Measurements from ENCODE around the gene WDR31.
"Not testable (repeated sequence)": the region's sequence is repeated elsewhere in the genome, so short reads cannot be mapped to it uniquely, and the experiment has no call there.

Gene WDR31

DNA sequence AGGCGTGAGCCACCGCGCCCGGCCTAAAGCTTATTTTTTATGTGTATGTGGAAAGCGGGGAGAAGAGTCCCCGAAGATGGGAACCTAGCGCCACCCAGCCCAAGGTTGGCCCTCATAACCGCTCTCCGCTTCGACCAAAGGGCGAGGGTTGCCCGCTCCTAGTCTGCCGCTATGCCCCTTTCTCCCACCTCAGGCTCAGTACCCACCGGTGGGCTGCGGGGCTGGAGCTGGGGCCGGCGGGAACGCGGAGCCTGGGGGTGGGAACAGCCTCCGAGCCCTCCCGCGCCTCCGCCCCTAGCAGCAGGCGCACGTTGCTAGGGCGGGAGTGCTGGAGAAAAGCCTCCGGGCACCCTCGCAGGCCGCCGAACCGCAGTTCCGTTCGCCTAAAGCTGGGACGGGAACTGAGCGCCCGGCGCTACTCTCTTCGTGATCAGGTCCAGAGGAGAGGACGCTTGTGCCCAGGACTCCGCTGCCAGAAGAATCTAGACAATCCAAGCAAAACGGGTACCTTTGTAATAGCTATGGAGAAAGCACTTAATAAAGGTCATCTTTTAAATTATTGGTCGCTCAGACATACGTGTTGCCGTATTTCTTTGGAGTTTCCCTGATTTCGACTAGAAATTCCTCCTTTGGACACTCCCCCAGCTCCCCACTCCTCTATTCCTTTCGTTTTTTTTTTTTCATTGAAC, at the start of gene WDR31:
Gene WDR31, minus strand, starts transcription at position 265 of the 689 bp plus-strand sequence. CDS start 8,253 bp downstream, outside the sequence.
- peak; percentile 92 for DNase-seq (ENCODE audit: low spot score)
- in situ Hi-C loops (cut with MboI; ENCODE audit: low pct_unique_long_range_greater_than_20kb, low sequenced_read_pairs, unreplicated experiment): no loop called here
- TF ChIP-seq, protein P1, sequence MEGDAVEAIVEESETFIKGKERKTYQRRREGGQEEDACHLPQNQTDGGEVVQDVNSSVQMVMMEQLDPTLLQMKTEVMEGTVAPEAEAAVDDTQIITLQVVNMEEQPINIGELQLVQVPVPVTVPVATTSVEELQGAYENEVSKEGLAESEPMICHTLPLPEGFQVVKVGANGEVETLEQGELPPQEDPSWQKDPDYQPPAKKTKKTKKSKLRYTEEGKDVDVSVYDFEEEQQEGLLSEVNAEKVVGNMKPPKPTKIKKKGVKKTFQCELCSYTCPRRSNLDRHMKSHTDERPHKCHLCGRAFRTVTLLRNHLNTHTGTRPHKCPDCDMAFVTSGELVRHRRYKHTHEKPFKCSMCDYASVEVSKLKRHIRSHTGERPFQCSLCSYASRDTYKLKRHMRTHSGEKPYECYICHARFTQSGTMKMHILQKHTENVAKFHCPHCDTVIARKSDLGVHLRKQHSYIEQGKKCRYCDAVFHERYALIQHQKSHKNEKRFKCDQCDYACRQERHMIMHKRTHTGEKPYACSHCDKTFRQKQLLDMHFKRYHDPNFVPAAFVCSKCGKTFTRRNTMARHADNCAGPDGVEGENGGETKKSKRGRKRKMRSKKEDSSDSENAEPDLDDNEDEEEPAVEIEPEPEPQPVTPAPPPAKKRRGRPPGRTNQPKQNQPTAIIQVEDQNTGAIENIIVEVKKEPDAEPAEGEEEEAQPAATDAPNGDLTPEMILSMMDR (IDR thresholded peaks at IDR 0.05; ENCODE audit: extremely low read depth, insufficient read depth, missing control alignments): no peak

DNA sequence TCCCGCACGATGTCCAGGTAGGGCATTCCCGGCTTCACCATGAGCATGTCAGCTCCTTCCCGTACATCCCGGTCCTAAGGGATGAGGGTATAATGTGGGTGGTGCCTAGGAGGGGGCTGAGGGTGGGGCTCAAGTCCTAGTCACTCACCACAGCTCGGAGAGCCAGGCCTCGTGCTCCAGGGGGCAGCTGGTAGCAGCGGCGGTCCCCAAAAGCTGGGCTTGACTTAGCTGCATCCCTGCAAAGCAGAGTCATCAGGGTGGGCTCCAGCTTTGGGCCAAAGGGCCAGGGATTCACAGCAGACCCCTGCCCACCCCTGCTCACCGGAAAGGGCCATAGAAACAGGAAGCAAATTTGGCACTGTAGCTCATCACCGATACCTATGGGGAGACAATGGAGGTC, 49.4 kb upstream of the WDR31 start:
- TF ChIP-seq, protein P1 (IDR thresholded peaks at IDR 0.05; ENCODE audit: extremely low read depth, insufficient read depth, missing control alignments): no peak
- in situ Hi-C loops (cut with MboI; ENCODE audit: low pct_unique_long_range_greater_than_20kb, low sequenced_read_pairs, unreplicated experiment): no loop called here
- DNase-seq (ENCODE audit: low spot score): no peak

DNA sequence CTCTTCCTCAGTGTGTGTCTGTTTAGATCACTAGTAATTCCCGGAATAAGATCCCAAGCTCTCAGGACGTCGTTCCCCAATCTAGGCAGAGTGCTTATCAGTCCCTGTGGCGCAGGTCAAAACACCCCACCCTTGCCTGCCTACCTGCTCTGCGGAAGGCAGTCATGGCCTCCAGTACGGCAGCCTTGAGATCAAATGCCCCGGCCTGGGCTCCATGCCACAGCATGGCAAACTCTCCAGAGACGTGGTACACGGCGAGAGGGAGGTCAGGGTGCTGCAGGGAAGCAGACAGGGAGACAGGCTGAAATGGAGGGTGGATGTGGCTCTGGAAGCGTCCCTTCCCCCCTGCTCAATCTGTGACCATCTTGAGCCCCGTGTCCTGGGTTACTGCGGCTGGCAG, 48.8 kb upstream of the WDR31 start:
- in situ Hi-C loops (cut with MboI; ENCODE audit: low pct_unique_long_range_greater_than_20kb, low sequenced_read_pairs, unreplicated experiment): no loop called here
- no peak for DNase-seq (ENCODE audit: low spot score)
- TF ChIP-seq, protein P1 (IDR thresholded peaks at IDR 0.05; ENCODE audit: extremely low read depth, insufficient read depth, missing control alignments): no peak

DNA sequence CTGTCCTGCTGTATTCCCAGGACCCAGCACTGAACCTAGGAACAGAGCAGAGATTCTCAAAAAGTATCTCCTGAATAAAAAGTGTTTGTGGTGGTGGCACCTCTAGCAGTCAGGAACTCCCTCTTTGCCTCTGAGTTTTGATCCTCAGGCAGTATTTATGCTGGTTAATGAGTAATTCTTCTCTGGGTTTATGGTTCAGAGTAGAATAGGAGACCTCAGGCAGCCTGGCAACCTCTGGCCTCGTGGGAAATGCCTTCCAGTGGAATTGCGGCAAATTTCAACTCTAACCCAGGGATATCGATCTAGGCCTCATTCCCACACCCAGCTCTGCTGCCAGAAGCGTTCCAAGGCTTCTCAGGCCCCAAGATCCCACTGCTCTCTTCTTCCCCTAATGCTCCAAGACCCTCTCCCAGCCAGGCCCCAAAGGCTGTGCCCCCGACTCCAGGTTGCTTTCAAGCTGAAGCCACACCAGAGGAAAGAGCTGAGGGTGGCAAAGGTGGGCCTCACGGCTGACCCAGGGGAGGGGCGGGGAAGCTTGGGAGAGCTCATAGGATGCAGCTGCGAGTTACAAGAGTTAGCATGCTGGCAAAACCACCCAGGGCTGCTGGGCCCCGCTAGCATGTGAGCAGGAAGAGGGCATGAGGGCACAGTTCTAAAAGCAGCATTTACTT, 47.6 kb upstream of the WDR31 start:
- in situ Hi-C loops (cut with MboI; ENCODE audit: low pct_unique_long_range_greater_than_20kb, low sequenced_read_pairs, unreplicated experiment): no loop called here
- TF ChIP-seq, protein P1 (IDR thresholded peaks at IDR 0.05; ENCODE audit: extremely low read depth, insufficient read depth, missing control alignments): no peak
- no peak for DNase-seq (ENCODE audit: low spot score)

DNA sequence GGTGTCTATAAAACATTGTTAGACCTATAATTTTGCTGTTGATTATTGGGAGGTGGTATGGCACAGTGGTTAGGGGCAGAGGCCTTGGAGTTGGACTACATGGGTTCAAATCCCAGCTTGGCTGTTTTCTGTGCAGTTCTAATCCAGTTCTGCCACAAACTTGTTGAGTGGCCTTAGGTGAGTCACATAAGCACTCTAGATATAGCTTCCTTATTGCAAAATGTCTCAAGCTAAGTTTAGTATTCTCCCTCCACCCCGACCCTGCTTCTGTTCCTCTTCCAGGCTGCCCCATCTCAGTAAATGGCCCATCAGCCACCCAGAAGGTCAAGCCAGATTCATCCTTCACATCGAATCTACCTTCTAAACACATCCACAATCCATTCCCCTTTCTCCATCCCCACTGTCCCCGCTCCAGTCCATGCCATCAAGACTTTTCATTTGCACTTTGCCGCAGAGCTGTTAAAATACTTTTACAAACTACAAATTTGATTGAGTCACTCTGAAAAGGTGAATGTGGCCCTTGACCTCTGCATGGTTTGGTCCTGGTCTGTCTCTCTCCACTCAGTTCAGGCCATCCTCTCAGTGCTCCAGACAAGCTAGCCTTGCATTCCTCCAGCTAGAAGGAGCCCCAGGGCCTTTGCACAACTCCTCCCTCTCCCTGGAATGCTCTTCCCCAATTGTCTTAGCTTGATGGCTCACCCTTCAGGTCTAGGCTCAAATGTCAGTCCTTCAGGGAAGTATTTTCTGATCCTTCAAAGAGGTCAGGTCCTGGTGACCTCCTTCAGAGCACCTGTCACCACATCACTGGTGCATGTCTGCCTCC, 46.7 kb upstream of the WDR31 start:
- in situ Hi-C loops (cut with MboI; ENCODE audit: low pct_unique_long_range_greater_than_20kb, low sequenced_read_pairs, unreplicated experiment): no loop called here
- TF ChIP-seq, protein P1 (IDR thresholded peaks at IDR 0.05; ENCODE audit: extremely low read depth, insufficient read depth, missing control alignments): no peak
- no peak for DNase-seq (ENCODE audit: low spot score)

DNA sequence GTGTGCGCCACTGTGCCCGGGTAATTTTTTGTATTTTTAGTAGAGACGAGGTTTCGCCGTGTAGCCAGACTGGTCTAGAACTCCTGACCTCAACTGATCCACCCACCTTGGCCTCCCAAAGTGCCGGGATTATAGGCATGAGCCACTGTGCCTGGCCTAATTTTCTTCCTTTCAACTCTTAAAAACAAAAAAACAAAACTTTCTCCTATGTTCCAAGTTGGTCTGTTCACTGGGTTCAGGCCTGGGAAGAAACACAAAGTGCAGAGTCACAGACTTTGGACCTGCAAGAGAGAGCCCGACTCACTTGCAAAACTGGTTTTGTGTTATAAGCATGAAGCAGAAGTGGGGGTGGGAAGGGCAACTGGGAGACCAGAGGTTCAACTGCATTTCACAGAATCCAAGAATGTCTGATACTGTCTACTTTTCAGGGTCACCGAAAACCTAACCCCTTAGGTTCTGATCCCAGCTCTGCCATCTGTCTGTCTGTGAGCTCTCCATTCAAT, 41.9 kb upstream of the WDR31 start:
- DNase-seq (ENCODE audit: low spot score): no peak
- in situ Hi-C loops (cut with MboI; ENCODE audit: low pct_unique_long_range_greater_than_20kb, low sequenced_read_pairs, unreplicated experiment): no loop called here
- TF ChIP-seq, protein P1 (IDR thresholded peaks at IDR 0.05; ENCODE audit: extremely low read depth, insufficient read depth, missing control alignments): no peak

DNA sequence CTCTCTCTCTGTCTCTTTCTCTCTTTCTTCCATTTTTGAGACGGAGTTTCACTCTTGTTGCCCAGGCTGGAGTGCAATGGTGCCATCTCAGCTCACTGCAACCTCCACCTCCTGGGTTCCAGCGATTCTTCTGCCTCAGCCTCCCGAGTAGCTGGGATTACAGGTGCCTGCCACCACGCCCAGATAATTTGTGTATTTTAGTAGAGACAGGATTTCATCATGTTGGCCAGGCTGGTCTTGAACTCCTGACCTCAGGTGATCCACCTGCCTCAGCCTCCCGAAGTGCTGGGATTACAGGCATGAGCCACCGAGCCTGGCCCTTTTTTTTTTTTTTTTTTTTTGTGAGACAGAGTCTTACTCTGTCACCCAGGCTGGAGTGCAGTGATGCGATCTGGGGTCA, 41.4 kb upstream of the WDR31 start:
- DNase-seq (ENCODE audit: low spot score); in situ Hi-C loops (cut with MboI; ENCODE audit: low pct_unique_long_range_greater_than_20kb, low sequenced_read_pairs, unreplicated experiment): not testable (repeated sequence)

Measured in GM13977 (cell line).